DMS153 treated with DMSO at 0.1 percent for 48 hours (cell line): ENCODE data around the gene CST7.
"Not testable (repeated sequence)": the region's sequence is repeated elsewhere in the genome, so short reads cannot be mapped to it uniquely, and the experiment has no call there.

Experiments
- DNase-seq: peaks from one replicate; lab custom pipeline; 2025; ENCODE audit not compliant: unreplicated experiment; lab: John Stamatoyannopoulos, UW

The CST7 gene, protein sequence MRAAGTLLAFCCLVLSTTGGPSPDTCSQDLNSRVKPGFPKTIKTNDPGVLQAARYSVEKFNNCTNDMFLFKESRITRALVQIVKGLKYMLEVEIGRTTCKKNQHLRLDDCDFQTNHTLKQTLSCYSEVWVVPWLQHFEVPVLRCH

DNA sequence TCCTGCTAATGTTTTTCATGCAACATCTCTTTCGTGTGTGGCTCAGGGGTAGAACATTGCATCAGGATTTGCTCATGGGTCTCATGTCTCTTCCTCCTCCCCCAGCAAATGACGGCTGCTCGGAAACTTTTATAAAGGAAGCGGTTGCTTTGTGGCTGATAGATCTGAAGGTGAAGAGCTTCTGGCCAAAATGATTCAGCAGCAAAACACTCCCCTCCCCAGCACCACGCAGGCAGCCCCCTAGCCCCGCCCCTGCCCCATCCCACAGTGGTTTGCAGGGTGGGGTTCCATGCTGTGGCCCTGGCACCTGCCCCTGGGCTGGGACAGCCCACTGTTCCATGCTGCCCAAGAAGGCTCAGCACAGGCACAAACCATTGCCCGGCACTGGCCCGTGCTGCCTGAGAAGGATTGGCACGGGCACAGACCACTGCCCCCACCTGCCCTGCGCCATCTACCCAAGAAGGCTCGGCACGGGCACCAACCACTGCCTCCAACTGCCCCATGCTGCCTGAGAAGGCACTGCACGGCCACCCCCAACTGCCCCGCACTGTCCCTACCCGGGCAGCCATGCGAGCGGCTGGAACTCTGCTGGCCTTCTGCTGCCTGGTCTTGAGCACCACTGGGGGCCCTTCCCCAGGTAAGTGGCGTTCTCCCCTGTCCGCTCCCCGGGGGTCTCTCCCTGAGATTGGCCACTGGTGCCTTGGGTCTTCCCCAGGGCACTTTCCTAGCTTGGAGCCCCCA, at the start of gene CST7:
CST7 (plus strand) TSS at position 331 of the 741 bp plus-strand sequence; CDS start at position 568, 237 bp downstream.
- no peak for DNase-seq

- DNase-seq = no peak
These were observed 42.3 kb upstream of the CST7 start for GRCh38 chr20:24906806-24907205.

GRCh38 chr20:24908642-24909041, 40.4 kb upstream of the CST7 start:
- DNase-seq = no peak

DNA sequence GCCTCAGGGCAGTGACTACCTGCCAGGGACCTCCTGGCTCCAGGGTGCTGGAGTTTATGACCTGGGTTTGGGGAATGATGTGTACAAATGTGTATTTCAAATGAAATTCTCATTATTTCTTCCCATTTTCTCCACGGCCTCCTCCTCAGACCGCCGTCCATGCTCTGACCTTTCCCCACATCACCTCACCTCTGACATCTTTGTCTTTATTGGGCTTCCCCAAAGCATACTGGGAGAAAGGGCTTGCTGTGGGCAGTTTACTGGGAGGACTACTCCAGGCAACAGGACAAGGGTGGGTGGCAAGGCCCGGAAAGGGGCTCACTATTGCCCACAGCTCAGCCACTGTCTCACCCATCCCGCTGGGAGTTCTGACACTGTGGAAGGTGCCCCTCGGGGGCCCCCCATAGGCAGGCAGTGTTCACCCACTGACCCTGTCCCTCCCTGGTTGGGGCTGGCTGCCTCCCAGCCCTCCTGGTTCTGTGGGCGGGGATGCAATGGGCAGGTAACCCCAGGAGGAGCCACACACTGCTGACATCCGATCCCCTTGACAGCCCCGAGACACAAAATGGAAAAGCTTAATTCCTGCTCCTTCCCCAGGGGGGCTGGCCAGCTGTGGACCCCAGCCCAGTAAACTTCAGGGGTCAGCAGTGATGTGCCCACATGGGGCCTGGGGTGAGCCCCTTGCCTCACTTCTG, 39.8 kb upstream of the CST7 start:
- no peak for DNase-seq

GRCh38 chr20:24909861-24910260, 39.2 kb upstream of the CST7 start:
- DNase-seq = no peak

DNA sequence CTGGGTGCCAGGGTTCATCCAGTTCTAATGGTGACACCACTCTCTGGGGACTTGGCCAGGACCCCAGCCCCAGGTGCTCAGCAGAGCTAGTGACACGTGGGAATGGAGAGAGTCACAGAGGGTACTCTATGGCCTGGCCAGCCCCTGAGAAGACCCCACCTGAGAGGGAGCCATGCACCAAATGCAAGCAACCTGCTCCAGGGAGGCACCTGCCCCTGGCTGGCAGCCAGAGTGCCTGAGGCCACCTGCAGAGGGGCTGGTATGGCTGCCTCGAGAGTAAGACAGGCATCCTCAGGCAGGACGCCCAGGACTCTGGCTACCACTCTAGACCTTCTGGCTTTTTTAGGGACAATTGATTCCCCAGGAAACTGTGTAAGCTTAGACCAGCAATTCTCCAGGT, 38.6 kb upstream of the CST7 start:
- no peak for DNase-seq

GRCh38 chr20:24911461-24911860, 37.6 kb upstream of the CST7 start:
- no peak for DNase-seq

DNA sequence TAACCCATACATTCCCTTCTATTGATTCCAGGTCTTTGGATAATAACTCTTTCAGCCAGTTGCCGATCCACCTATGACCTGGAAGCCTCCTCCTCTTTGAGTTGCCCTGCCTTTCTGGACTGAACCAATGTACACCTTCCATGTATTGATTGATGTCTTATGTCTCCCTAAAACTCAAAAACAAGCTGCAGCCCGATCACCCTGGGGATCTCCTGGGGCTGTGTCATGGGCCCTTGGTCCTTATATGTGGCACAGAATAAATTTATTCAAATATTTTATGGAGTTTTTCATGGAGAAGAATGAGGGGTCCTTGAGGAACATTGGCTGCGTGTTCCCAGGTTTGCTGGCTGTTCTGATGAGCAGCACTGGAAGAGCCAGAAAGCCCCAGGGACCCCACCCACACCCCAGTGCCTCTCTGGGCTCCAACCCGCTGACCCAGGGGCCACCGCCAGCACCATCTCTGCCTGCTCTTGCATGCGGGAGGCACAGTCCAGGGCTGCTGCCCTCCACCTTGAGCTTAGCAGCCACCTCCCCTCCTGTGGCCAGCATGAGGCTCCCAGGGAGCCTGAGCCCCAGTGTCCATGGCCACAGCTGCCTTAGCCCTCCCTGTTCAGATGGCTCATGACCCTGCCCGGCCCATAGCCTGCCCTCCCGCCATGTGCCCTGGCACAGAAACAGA, 36.5 kb upstream of the CST7 start:
- DNase-seq = no peak

DNA sequence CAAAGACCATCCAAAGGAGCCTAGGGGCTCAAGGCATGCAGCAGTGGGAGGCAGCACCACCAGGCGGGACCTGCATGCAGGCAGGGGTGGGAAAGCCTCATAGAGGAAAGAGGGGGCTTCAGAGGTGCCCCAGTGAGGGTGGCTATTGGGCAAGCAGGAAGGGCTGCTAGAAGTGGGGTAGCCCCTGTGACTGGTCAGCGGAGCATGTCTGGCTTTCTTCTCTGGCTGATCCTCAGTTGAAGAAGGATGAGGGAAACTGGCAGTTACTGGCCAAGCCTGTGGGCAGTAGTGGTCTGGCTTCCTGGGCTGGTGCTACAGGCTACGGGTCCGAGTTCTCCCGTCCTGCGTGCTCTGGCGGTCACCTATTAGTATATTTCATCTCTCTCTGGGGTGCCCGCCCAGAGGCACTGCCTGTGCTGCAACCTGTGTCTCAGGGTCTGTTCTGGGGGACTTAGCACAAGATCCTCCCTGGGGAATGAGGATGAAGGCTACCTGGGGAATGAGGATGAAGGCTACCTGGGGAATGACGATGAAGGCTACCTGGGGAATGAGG, 35.9 kb upstream of the CST7 start:
- DNase-seq = no peak

DNA sequence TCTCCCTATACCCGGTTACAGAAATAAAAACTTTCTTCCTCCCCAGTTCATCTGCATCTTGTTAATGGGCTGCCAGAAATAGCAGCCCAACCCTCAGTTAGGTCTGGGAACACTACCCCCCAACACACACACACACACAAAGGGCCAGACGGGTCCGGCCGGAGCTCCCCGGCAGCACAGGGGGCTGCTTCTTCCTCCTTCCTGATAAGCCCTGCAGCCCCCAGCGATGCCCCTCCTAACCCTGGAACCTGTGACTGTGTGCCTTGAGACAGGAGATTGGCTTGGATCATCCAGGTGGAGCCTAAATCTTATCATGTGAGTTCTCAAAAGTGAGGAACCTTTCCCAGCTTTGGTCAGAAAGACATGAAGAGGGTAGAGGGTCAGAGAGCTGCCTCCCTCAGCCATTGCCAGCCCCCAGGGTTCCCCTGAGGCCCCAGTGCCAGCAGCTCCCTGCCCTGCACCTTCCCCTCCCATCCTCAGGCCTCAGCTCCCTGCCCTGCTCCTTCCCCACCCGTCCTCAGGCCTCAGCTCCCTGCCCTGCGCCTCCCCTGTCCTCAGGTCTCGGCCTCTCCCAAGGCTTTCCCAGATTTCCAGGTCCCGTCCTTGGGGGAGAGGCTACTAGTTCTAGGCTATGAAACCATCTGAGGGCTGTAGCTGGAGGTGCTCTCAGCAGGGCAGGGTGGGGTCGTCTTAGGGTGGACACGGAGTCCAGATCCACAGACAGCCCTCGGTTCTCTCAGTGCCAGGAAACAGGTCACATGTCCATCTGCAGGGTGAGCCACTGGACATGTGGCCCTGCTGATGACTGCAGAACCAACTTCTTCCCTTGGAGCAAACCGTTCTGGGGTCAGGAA, 34.5 kb upstream of the CST7 start:
- DNase-seq = no peak

- DNase-seq = no peak
These were observed 33.6 kb upstream of the CST7 start for GRCh38 chr20:24915440-24915839.

DNA sequence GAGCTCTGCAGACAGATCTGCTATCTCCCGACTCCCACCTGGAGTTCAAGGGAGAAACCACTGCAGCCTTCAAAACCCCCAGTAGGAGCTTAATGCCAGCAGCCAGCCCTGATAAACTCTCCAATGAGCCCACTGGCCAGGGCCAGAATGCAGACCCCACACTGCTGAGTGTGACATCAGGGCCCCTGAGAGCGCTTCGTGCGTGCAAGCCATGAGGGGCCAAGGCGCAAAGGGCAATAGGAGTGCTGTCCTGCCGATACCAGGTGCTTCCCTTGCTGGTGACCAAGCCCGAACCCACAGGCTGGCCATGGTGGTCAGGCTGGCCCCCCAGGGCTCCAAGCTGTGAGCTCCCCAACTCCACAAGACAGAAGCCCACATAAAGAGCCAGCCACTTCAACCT, 33.2 kb upstream of the CST7 start:
- DNase-seq = no peak

DNA sequence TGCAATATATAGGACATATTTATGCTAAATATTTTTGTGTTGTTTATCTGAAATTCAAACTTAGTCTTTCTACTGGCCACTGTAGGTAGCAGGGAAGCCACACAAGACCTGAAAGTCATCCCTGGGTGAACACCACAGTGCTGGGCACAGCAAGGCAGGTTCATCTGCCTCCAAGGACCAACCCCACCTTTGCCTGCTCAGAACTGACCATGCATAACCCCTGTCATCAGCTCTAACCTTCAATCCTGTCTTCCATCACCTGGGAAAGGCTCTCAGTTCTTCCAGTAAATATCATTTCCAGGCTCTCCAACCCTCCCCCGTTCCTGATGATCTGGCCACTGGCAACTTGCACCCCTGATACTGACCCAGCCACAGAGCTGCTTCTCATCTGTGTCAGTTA, 32.7 kb upstream of the CST7 start:
- no peak for DNase-seq

DNA sequence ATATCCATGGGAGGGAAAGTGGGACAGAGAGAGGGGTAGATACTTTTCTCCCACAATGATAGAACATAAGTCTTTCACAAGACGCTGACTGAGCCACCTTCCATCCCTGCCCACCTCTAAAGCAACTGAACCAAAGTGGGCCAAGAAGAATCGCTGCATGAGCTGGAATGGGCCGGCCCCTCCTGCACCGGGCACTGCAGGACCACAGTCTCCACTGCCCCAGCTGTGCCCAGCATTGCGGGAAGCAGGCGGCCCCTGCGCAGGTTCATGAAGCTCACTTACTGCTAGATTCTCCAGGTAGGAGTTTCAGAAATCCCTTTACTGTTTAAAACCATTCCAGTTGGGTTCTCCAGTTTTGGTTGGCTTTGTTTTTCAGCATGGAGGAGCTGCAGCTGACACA, 32.0 kb upstream of the CST7 start:
- DNase-seq = no peak

DNA sequence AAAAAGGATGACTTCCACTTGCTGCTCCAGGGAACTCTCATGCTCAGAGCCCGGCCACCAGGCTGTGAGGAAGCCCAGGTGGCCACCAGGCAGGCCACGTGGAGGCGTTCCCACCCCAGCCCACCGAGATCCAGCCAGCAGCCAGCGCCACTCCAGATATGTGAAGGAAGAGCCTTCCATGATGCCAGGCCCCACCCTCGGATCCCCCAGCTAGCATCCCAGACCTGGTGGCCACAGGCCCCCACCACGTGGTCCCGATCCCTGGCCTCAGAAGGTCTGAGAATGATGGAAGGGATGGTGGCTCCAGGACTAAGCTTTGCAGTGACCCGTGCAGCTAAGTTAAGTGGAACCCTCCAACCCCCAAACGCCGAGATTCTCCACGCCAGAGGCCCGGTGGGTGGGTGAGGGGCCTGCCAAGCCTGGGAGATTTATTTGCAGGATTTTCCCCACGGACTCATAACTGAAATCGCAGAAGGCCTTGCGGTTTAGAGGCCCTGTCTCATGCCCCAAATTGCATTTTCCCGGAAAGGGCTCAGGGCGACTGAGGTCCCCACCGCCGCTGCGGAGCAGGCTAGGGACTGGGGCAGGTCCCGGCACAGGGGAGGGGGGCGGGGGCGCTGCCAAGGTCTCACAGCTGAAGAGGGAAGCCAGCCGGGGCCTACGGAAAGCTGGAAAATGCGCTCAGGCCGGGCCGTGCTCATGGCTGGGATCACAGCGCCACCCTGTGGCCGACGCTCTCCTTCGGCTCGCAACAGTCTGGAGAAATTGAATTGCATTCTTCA, 31.1 kb upstream of the CST7 start:
- peak; percentile 68 for DNase-seq

DNA sequence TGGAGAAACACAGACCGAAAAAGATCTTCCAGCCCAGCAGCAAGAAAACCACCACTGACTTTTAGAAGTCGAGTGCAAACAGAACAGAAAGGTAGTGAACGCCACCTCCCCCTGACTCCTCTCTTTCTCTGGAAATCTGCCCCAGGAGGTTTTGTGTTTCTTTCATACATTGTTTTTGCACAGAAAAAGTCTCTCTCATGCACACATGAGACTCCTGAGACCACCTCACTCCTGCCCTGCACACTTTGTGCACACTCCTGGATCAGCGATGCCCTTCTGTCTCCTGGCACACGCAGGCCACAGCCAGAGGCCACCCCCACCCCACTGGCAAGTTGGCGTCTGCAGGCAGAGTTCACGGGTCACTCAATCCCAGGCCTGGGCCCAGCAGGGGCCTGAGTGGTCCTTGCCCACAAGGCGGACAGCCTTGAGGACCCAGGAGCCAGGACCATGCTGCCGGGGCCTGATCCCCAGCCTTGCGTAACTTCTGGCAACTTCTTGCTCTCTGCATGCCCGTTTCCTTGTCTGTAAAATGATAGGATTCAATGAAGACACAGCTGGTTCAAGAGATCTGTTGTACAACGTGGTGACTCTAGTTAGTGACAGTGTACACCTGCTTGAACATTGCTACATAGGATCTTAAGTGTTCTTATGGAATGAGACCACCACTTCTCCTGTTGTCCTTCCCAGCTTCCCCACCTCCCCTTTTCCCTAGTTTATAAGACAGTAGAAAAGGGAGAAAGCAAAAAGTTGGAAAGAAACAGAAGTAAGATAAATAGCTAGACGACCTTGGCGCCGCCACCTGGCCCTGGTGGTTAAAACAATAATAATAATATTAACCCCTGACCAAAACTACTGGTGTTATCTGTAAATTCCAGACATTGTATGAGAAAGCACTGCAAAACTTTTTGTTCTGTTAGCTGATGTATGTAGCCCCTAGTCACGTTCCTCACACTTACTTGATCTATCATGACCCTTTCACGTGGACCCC, 30.2 kb upstream of the CST7 start:
- DNase-seq = no peak

GRCh38 chr20:24919665-24920064, 29.4 kb upstream of the CST7 start:
- not testable (repeated sequence) for DNase-seq

GRCh38 chr20:24920706-24921105, 28.4 kb upstream of the CST7 start:
- DNase-seq = not testable (repeated sequence)

DNA sequence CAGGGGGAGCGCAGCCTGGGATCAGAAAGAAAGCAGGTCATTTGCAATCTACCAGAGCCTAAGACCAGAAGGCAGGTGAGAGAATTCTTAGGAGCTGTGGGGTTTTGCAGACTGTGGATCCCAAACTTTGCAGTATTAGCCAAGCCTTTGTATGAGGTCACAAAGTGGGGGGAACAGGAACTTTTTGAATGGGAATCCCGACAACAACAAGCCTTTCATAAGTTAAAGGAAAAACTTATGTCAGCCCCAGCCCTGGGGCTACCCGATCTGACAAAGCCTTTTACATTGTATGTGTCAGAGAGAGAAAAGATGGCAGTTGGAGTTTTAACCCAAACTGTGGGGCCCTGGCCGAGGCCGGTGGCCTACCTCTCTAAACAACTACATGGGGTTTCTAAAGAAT, 19.8 kb upstream of the CST7 start:
- DNase-seq = not testable (repeated sequence)
